ENCODE measurements around the gene MUC22. TPM values are rescaled to one million over a fixed set of nuclear protein-coding genes. Genes with fewer than 3 reads are reported as not detected.

Gene MUC22
- total and polyA plus RNA-seq, 10 of the 15 experiments (the other 5 are each of a cell fraction or from before 2014, with no cell fraction given), result under 0.01 to 0.09 (median 0.04) TPM; not detected in 4

- no peak for FAIRE-seq
- TF ChIP-seq YY1 (IDR thresholded peaks at IDR 0.05; ENCODE audit: low read depth, low read length) (no peak), KDM1A (IDR thresholded peaks at IDR 0.05; ENCODE audit: borderline replicate concordance) (no peak), ESRRA (IDR thresholded peaks at IDR 0.05; ENCODE audit: low read length) (no peak), KAT2A (conservative IDR thresholded peaks at IDR 0.05; ENCODE audit: control insufficient read depth, low read depth, low read length) (no peak), RAD51 (IDR thresholded peaks at IDR 0.05) (no peak), ZNF274 (IDR thresholded peaks at IDR 0.05; ENCODE audit: insufficient read depth, insufficient read length) (no peak), SMC3 (IDR thresholded peaks at IDR 0.05; ENCODE audit: borderline replicate concordance, low read length) (no peak), CREM (IDR thresholded peaks at IDR 0.05; ENCODE audit: low read depth) (no peak), CBX3 (IDR thresholded peaks at IDR 0.05; ENCODE audit: borderline replicate concordance, low read depth) (no peak), PAX5 (IDR thresholded peaks at IDR 0.05; ENCODE audit: borderline replicate concordance, low read depth, low read length) (no peak), NFYB (IDR thresholded peaks at IDR 0.05; ENCODE audit: insufficient read depth, low read depth, low read length) (no peak), RELA (IDR thresholded peaks at IDR 0.05; ENCODE audit: borderline replicate concordance, partially characterized antibody) (no peak), MTA2 (IDR thresholded peaks at IDR 0.05; ENCODE audit: low read depth) (no peak), TBL1XR1 (IDR thresholded peaks at IDR 0.05; ENCODE audit: low read depth, low read length) (no peak), MEF2A (IDR thresholded peaks at IDR 0.05; ENCODE audit: insufficient read depth, low read depth, low read length) (no peak)
- TF ChIP-seq, protein P1, sequence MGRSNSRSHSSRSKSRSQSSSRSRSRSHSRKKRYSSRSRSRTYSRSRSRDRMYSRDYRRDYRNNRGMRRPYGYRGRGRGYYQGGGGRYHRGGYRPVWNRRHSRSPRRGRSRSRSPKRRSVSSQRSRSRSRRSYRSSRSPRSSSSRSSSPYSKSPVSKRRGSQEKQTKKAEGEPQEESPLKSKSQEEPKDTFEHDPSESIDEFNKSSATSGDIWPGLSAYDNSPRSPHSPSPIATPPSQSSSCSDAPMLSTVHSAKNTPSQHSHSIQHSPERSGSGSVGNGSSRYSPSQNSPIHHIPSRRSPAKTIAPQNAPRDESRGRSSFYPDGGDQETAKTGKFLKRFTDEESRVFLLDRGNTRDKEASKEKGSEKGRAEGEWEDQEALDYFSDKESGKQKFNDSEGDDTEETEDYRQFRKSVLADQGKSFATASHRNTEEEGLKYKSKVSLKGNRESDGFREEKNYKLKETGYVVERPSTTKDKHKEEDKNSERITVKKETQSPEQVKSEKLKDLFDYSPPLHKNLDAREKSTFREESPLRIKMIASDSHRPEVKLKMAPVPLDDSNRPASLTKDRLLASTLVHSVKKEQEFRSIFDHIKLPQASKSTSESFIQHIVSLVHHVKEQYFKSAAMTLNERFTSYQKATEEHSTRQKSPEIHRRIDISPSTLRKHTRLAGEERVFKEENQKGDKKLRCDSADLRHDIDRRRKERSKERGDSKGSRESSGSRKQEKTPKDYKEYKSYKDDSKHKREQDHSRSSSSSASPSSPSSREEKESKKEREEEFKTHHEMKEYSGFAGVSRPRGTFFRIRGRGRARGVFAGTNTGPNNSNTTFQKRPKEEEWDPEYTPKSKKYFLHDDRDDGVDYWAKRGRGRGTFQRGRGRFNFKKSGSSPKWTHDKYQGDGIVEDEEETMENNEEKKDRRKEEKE (IDR thresholded peaks at IDR 0.05), result no peak
- TF ChIP-seq, protein P2, sequence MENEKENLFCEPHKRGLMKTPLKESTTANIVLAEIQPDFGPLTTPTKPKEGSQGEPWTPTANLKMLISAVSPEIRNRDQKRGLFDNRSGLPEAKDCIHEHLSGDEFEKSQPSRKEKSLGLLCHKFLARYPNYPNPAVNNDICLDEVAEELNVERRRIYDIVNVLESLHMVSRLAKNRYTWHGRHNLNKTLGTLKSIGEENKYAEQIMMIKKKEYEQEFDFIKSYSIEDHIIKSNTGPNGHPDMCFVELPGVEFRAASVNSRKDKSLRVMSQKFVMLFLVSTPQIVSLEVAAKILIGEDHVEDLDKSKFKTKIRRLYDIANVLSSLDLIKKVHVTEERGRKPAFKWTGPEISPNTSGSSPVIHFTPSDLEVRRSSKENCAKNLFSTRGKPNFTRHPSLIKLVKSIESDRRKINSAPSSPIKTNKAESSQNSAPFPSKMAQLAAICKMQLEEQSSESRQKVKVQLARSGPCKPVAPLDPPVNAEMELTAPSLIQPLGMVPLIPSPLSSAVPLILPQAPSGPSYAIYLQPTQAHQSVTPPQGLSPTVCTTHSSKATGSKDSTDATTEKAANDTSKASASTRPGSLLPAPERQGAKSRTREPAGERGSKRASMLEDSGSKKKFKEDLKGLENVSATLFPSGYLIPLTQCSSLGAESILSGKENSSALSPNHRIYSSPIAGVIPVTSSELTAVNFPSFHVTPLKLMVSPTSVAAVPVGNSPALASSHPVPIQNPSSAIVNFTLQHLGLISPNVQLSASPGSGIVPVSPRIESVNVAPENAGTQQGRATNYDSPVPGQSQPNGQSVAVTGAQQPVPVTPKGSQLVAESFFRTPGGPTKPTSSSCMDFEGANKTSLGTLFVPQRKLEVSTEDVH (IDR thresholded peaks at IDR 0.05; ENCODE audit: low read depth, partially characterized antibody), result no peak
- H2AFZ ChIP-seq (ENCODE audit: control insufficient read depth, low read depth, low read length), result no peak overlapping the region
- H3K79me2 ChIP-seq (ENCODE audit: control insufficient read depth, insufficient read depth, low read length), result no peaks in the 10 kb centered on the region
- RAD21 ChIA-PET (ENCODE audit: unreplicated experiment), result no interaction called here
- H3K4me2 ChIP-seq (ENCODE audit: control insufficient read depth, insufficient read depth), result no peak overlapping the region
- H4K20me1 ChIP-seq (ENCODE audit: control insufficient read depth, insufficient read depth), result no peaks in the 10 kb centered on the region
- in situ Hi-C loops (cut with MboI) (no loop called here), intact Hi-C loops (cut with micrococcal nuclease; ENCODE audit: unreplicated experiment) (no loop called here)
- no peak for DNase-seq (ENCODE audit: low read depth, low spot score)
- H3K27me3 ChIP-seq (replicated peaks in 1 of 2; ENCODE audit: control insufficient read depth in 2 of 2, insufficient read depth in 2 of 2, low read length in 1 of 2), result no peaks in the 10 kb centered on the region; a peak in 1 of 4 replicates
- no peak overlapping the region for H3K9ac ChIP-seq (ENCODE audit: control insufficient read depth, insufficient read depth, low read length)
- 0% methylated on average over 2 of the region's 2 CpGs for WGBS (ENCODE audit: insufficient coverage, insufficient replicate concordance, low lambda C conversion rate, missing lambda C conversion rate)
- POLR2A ChIA-PET, result no interaction called here
- no TSS peak for BruUV-seq (replicated peaks)
- CTCF ChIA-PET, result no interaction called here
- H3K36me3 ChIP-seq (ENCODE audit: control insufficient read depth in 2 of 2, insufficient read depth in 2 of 2, low read length in 1 of 2), result no peaks in the 10 kb centered on the region
- peaks cover 5% of the 10 kb centered on the region for H3K4me1 ChIP-seq (ENCODE audit: control insufficient read depth, insufficient read depth, low read length)
- no peak overlapping the region for H3K4me3 ChIP-seq
- SMC1A ChIA-PET (ENCODE audit: uncharacterized antibody, unreplicated experiment), result no interaction called here
- no peaks in the 10 kb centered on the region for H3K9me3 ChIP-seq (replicated peaks; ENCODE audit: control insufficient read depth, insufficient read depth, low read length)
- ATAC-seq, result no peak
- H3K27ac ChIP-seq (ENCODE audit: control insufficient read depth, insufficient read depth), result no peak overlapping the region
Measured at GRCh38 chr6:30991891-30992290, 18.4 kb upstream of the MUC22 start.

Data from GM12878 (cell line).